Astrocyte of the cerebellum (primary cell): ENCODE data around the gene ADD3.

Experiments used
- DNase-seq: peaks from one replicate; pipeline ENCODE4 v3.0.0-alpha.2; 2011; ENCODE audit warnings: low read depth
- H3K4me3 ChIP-seq: 2 replicates; pipeline ENCODE4 v1.5.1; 2011; ENCODE audit warnings: mild to moderate bottlenecking, low read depth, low read length, moderate library complexity
- in situ Hi-C: cut with HindIII; loops from 2 replicates; pipeline ENCODE4 v1.10.0; 2017; ENCODE audit warnings: low sequenced_read_pairs
- TF ChIP-seq, protein P1 (sequence below): IDR thresholded peaks from 2 replicates; pipeline ENCODE4 v1.5.1; 2012; ENCODE audit warnings: low read length, low read depth, moderate library complexity, mild to moderate bottlenecking; ENCODE audit errors: missing control alignments

ADD3 gene

GRCh38 chr10:109969760-109970346 lies 37.9 kb upstream of the ADD3 start:
- no peak for DNase-seq
- in situ Hi-C loops: no loop called here
- no peak overlapping the region for H3K4me3 ChIP-seq
- TF ChIP-seq, protein P1, sequence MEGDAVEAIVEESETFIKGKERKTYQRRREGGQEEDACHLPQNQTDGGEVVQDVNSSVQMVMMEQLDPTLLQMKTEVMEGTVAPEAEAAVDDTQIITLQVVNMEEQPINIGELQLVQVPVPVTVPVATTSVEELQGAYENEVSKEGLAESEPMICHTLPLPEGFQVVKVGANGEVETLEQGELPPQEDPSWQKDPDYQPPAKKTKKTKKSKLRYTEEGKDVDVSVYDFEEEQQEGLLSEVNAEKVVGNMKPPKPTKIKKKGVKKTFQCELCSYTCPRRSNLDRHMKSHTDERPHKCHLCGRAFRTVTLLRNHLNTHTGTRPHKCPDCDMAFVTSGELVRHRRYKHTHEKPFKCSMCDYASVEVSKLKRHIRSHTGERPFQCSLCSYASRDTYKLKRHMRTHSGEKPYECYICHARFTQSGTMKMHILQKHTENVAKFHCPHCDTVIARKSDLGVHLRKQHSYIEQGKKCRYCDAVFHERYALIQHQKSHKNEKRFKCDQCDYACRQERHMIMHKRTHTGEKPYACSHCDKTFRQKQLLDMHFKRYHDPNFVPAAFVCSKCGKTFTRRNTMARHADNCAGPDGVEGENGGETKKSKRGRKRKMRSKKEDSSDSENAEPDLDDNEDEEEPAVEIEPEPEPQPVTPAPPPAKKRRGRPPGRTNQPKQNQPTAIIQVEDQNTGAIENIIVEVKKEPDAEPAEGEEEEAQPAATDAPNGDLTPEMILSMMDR: no peak

- no peak overlapping the region for H3K4me3 ChIP-seq
- TF ChIP-seq, protein P1: no peak
- in situ Hi-C loops: no loop called here
- DNase-seq: no peak
Measured at GRCh38 chr10:109971634-109972033, 36.1 kb upstream of the ADD3 start.

DNA sequence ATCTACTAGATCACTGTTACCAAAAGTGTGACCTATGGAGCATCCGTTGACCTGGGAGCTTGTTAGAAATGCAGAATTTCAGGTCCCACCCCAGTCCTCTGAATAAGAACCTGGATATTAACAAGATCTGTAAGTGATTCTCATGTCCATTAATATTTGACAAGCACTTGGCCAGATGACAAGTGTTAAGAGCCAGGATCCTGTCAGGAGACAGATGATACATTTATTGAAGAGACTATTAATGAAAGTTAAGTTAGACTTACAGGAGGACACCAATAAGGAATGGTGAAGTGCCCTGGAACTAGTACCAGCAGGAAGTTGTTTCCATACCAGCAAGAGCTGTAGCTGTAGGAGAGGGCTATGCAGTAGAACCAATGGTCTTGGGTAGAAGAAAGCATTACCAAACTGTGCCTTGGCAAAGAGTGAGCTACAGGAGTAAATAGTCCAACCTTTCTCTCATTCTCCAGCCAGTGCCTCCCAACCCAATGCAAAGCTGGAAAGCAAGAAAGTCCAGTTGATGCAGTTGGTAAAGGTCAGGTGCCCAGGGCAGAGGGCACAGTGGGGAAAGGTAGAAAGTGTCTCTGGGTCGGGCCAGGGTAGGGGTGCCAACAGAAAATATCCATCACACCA lies 35.3 kb upstream of the ADD3 start:
- DNase-seq: no peak
- in situ Hi-C loops: no loop called here
- TF ChIP-seq, protein P1: no peak
- H3K4me3 ChIP-seq: no peak overlapping the region

- in situ Hi-C loops: no loop called here
- H3K4me3 ChIP-seq: no peak overlapping the region
- DNase-seq: no peak
- TF ChIP-seq, protein P1: no peak
Measured at GRCh38 chr10:109973326-109973829, 34.4 kb upstream of the ADD3 start.

DNA sequence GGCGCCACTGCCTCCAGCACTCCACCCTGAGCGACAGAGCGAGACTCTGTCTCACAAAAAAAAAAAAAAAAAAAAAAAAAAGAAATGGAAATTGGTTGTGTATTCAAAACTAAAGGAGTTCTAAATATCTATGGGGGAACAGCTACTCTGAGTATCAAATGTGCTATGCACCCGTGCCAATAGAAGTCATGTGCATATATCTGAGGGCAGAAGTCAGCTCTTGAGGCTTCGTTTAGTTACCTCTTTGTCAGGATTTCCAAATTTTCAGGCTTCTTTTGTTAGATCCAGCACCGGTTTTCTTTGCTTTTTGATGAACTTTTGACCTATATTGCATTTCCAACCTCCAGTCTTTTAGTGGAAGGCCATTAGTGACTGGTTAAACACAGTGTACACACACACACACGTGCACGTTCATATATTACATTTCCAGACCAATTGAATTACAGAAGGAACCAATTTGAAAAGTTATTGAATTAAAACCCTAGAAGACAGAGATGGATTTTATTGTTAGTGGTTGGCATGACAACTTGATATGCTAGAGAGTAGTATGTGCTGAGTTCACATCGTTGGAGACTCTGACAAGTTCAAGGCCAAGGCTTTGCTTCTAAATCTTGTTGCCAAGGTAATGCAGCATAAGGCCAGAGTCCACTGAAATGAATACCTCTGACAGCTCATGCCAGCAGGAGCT lies 33.1 kb upstream of the ADD3 start:
- in situ Hi-C loops: no loop called here
- TF ChIP-seq, protein P1: no peak
- no peak for DNase-seq
- H3K4me3 ChIP-seq: no peak overlapping the region

- in situ Hi-C loops: no loop called here
- H3K4me3 ChIP-seq: no peak overlapping the region
- no peak for DNase-seq
- TF ChIP-seq, protein P1: no peak
Measured at GRCh38 chr10:109975244-109976190, 32.3 kb upstream of the ADD3 start.
